CD4-positive, alpha-beta T cell treated with Interleukin-21 for 1 hour (primary cell): ENCODE results near the gene ADAM33.

ENCODE experiments used
- DNase-seq: peaks from one replicate; pipeline ENCODE4 v3.0.0-alpha.2; 2020

The ADAM33 gene

GRCh38 chr20:3681931-3682781 lies at the start of gene ADAM33:
TSS of gene ADAM33 (minus strand) at chr20:3682010. CDS start at chr20:3682004, 6 bp downstream.
- DNase-seq: no peak

- DNase-seq: no peak
These were observed 49.2 kb upstream of the ADAM33 start for GRCh38 chr20:3730803-3731672.

GRCh38 chr20:3729811-3730540 lies 48.2 kb upstream of the ADAM33 start:
- DNase-seq: no peak

- DNase-seq: no peak
These were observed 47.6 kb upstream of the ADAM33 start for GRCh38 chr20:3729378-3729777.

GRCh38 chr20:3728876-3729275 lies 47.1 kb upstream of the ADAM33 start:
- DNase-seq: no peak

GRCh38 chr20:3728354-3728753 lies 46.5 kb upstream of the ADAM33 start:
- no peak for DNase-seq

GRCh38 chr20:3727401-3728021 lies 45.7 kb upstream of the ADAM33 start:
- no peak for DNase-seq

- no peak for DNase-seq
These were observed 42.5 kb upstream of the ADAM33 start for GRCh38 chr20:3724356-3724755.

GRCh38 chr20:3723284-3723683 lies 41.5 kb upstream of the ADAM33 start:
- DNase-seq: no peak

- no peak for DNase-seq
These were observed 40.1 kb upstream of the ADAM33 start for GRCh38 chr20:3721912-3722311.

- DNase-seq: no peak
These were observed 38.8 kb upstream of the ADAM33 start for GRCh38 chr20:3720626-3721025.

- DNase-seq: no peak
These were observed 38.3 kb upstream of the ADAM33 start for GRCh38 chr20:3720068-3720467.

- DNase-seq: no peak
These were observed 37.2 kb upstream of the ADAM33 start for GRCh38 chr20:3719046-3719445.

- DNase-seq: peak; percentile 15
These were observed 34.5 kb upstream of the ADAM33 start for GRCh38 chr20:3716195-3716834.

GRCh38 chr20:3714092-3714491 lies 32.3 kb upstream of the ADAM33 start:
- DNase-seq: no peak

- peak; percentile 26 for DNase-seq
These were observed 30.6 kb upstream of the ADAM33 start, which contains the start of gene SIGLEC1 for GRCh38 chr20:3712279-3712873. TSS of gene SIGLEC1 (minus strand) at chr20:3712600. CDS start at chr20:3707128, 5,472 bp downstream.

- DNase-seq: no peak
These were observed 29.7 kb upstream of the ADAM33 start for GRCh38 chr20:3711484-3711941.

- DNase-seq: peak; percentile 67
These were observed 29.1 kb upstream of the ADAM33 start for GRCh38 chr20:3710703-3711483.

GRCh38 chr20:3710011-3710466 lies 28.2 kb upstream of the ADAM33 start:
- DNase-seq: no peak

- no peak for DNase-seq
These were observed 25.7 kb upstream of the ADAM33 start for GRCh38 chr20:3707508-3707899.
